Measurements from ENCODE around the gene TMEM30B. TPM values are rescaled to one million over a fixed set of nuclear protein-coding genes. Genes with fewer than 3 reads are reported as not detected.

TMEM30B gene, protein sequence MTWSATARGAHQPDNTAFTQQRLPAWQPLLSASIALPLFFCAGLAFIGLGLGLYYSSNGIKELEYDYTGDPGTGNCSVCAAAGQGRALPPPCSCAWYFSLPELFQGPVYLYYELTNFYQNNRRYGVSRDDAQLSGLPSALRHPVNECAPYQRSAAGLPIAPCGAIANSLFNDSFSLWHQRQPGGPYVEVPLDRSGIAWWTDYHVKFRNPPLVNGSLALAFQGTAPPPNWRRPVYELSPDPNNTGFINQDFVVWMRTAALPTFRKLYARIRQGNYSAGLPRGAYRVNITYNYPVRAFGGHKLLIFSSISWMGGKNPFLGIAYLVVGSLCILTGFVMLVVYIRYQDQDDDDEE
- polyA plus RNA-seq (2013): 0.22 TPM

DNA sequence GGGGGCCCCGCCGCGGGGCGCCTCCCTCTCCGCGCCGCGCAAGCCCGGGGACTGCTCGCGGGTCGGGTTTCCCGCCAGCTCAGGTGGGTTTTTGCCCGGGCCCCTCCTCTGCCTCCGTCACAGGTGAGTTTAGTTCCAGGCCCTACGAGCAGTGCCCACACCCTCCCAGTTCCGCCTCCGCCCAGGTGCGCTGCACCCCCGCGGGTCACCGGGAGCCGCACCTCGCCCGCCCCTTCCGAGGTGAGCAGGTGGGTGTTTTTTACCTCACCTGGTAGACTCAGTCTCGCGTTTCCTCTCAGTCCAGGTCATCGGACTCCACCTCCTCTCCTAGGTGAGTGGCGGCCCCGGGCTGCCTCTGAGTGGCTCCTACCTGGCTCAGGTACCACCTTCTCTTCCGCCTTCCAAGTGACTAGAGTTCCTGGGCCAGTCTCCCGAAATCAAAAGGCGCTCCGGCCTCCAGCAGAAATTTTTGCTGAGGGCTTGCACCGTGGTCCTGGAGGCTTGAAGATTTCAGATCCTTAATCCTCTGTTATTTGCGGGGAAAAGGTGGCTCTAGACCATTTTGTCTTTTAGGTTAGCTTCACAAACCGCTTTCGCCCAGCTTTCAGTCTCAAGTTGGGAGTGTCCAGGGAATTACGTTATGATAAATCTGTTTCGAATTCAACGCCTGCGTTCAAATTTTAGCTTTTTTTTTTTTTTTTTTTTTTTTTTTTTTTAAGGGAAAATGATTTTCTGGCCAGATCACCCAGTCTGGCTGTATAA lies at the start of gene TMEM30B:
TMEM30B (minus strand) TSS at position 153 of the 762 bp plus-strand sequence. CDS start 191 bp downstream, outside the sequence.
- no peaks in the 10 kb centered on the region for H3K36me3 ChIP-seq (ENCODE audit: control insufficient read depth in 4 of 4, insufficient read depth in 4 of 4, low read length in 3 of 4)
- H3K27me3 ChIP-seq (replicated peaks in 2 of 5; ENCODE audit: control insufficient read depth in 4 of 5, insufficient read depth in 5 of 5, low read length in 4 of 5): peaks cover 13 to 36% (median 27%) of the 10 kb centered on the region in 5 experiments
- peaks cover 0 to 23% (median 17%) of the 10 kb centered on the region in 4 experiments for H3K4me1 ChIP-seq (ENCODE audit: control extremely low read depth in 1 of 4, control insufficient read depth in 4 of 4, insufficient read depth in 4 of 4, low read length in 3 of 4)
- DNase-seq: no peak
- POLR2A ChIA-PET: interaction anchor here (0.5 kb wide), 2 partner anchors 553 to 1033 kb away, joined by 3 to 7 read pairs; no protein-coding TSS in a partner anchor
- H3K4me3 ChIP-seq (ENCODE audit: control insufficient read depth in 1 of 7, extremely low read depth in 1 of 7, insufficient read depth in 4 of 7, low read depth in 2 of 7, low read length in 6 of 7): peak within 1 kb of the TSS; percentile 32 to 78 (median 61)
- 20% methylated on average over 42 of the region's 43 CpGs for WGBS (ENCODE audit: insufficient coverage)
- no peaks in the 10 kb centered on the region for H3K9me3 ChIP-seq (ENCODE audit: control extremely low read depth in 1 of 5, control insufficient read depth in 4 of 5, insufficient read depth in 2 of 5, low read depth in 1 of 5, low read length in 4 of 5)
- CTCF ChIA-PET: interaction anchor here (0.7 to 3.4 kb wide), 10 partner anchors 10 to 556 kb away, joined by 3 to 29 read pairs (median 4); no protein-coding TSS in a partner anchor
- H3K27ac ChIP-seq (ENCODE audit: insufficient read depth in 1 of 2, low read depth in 1 of 2, low read length in 2 of 2, poor library complexity in 1 of 2, severe bottlenecking in 2 of 2): no peak within 1 kb of the TSS

DNA sequence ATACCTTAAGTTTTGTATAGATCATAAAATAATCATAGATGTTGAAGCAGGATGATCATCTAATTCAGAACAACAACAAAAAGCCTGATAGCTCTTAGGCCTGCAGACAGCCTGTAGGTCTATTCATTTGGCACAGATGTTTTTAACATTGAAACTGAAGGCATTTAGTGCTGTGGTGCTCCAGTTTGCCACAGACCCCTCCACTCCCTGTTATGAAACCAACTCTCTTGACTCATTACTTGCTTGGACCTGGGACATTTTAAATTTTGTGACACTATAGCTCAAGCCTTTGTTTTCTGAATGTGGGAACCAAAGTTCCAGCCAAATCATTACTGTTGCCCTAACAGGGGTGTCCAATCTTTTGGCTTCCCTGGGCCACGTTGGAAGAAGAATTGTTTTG lies 49.4 kb upstream of the TMEM30B start:
- peaks cover 2 to 55% (median 14%) of the 10 kb centered on the region in 4 experiments for H3K4me1 ChIP-seq (ENCODE audit: control extremely low read depth in 1 of 4, control insufficient read depth in 4 of 4, insufficient read depth in 4 of 4, low read length in 3 of 4)

GRCh38 chr14:61329478-61330051 lies 48.4 kb upstream of the TMEM30B start:
- Histone ChIP-seq H3K27me3 (replicated peaks in 2 of 5; ENCODE audit: control insufficient read depth in 4 of 5, insufficient read depth in 5 of 5, low read length in 4 of 5) (no peaks in the 10 kb centered on the region), H3K27ac (ENCODE audit: insufficient read depth in 1 of 2, low read depth in 1 of 2, low read length in 2 of 2, poor library complexity in 1 of 2, severe bottlenecking in 2 of 2) (no peak overlapping the region), H3K4me3 (ENCODE audit: control insufficient read depth in 1 of 7, extremely low read depth in 1 of 7, insufficient read depth in 4 of 7, low read depth in 2 of 7, low read length in 6 of 7) (no peak overlapping the region), H3K36me3 (ENCODE audit: control insufficient read depth in 4 of 4, insufficient read depth in 4 of 4, low read length in 3 of 4) (peaks cover 0 to 3% (median 0%) of the 10 kb centered on the region in 4 experiments), H3K9me3 (ENCODE audit: control extremely low read depth in 1 of 5, control insufficient read depth in 4 of 5, insufficient read depth in 2 of 5, low read depth in 1 of 5, low read length in 4 of 5) (peaks cover 0 to 3% (median 0%) of the 10 kb centered on the region in 5 experiments), H3K4me1 (ENCODE audit: control extremely low read depth in 1 of 4, control insufficient read depth in 4 of 4, insufficient read depth in 4 of 4, low read length in 3 of 4) (peaks cover 2 to 50% (median 14%) of the 10 kb centered on the region in 4 experiments)
- peak in 2 of 3 donors; percentile 43 to 58 for DNase-seq
- 92% methylated on average over 8 of the region's 8 CpGs for WGBS (ENCODE audit: insufficient coverage)
- ChIA-PET POLR2A (no interaction called here), CTCF (interaction anchor here (1.5 to 2.0 kb wide), 2 partner anchors 13 to 33 kb away, joined by 3 to 6 read pairs; no protein-coding TSS in a partner anchor)

More for the DNA sequence above, 49.4 kb upstream of the TMEM30B start:
- H3K4me3 ChIP-seq (ENCODE audit: control insufficient read depth in 1 of 7, extremely low read depth in 1 of 7, insufficient read depth in 4 of 7, low read depth in 2 of 7, low read length in 6 of 7): no peak overlapping the region
- CTCF ChIA-PET: interaction anchor here (1.1 to 3.7 kb wide), 4 partner anchors 12 to 55 kb away, joined by 3 to 18 read pairs (median 5); no protein-coding TSS in a partner anchor
- no peak overlapping the region for H3K27ac ChIP-seq (ENCODE audit: insufficient read depth in 1 of 2, low read depth in 1 of 2, low read length in 2 of 2, poor library complexity in 1 of 2, severe bottlenecking in 2 of 2)
- no peaks in the 10 kb centered on the region for H3K27me3 ChIP-seq (replicated peaks in 2 of 5; ENCODE audit: control insufficient read depth in 4 of 5, insufficient read depth in 5 of 5, low read length in 4 of 5)
- DNase-seq: no peak
- POLR2A ChIA-PET: no interaction called here
- WGBS (ENCODE audit: insufficient coverage): no CpG with 5 or more reads among the region's 1 CpG
- peaks cover 0 to 3% (median 0%) of the 10 kb centered on the region in 5 experiments for H3K9me3 ChIP-seq (ENCODE audit: control extremely low read depth in 1 of 5, control insufficient read depth in 4 of 5, insufficient read depth in 2 of 5, low read depth in 1 of 5, low read length in 4 of 5)
- H3K36me3 ChIP-seq (ENCODE audit: control insufficient read depth in 4 of 4, insufficient read depth in 4 of 4, low read length in 3 of 4): peaks cover 0 to 3% (median 0%) of the 10 kb centered on the region in 4 experiments

- WGBS (ENCODE audit: insufficient coverage): 90% methylated on average over 4 of the region's 4 CpGs
- peak in 2 of 3 donors; percentile 71 to 78 for DNase-seq
- Histone ChIP-seq H3K36me3 (ENCODE audit: control insufficient read depth in 4 of 4, insufficient read depth in 4 of 4, low read length in 3 of 4) (peaks cover 0 to 3% (median 0%) of the 10 kb centered on the region in 4 experiments), H3K27ac (ENCODE audit: insufficient read depth in 1 of 2, low read depth in 1 of 2, low read length in 2 of 2, poor library complexity in 1 of 2, severe bottlenecking in 2 of 2) (no peak overlapping the region), H3K4me3 (ENCODE audit: control insufficient read depth in 1 of 7, extremely low read depth in 1 of 7, insufficient read depth in 4 of 7, low read depth in 2 of 7, low read length in 6 of 7) (peak overlapping the region in 1 of 7 experiments; percentile 13), H3K27me3 (replicated peaks in 2 of 5; ENCODE audit: control insufficient read depth in 4 of 5, insufficient read depth in 5 of 5, low read length in 4 of 5) (no peaks in the 10 kb centered on the region), H3K9me3 (ENCODE audit: control extremely low read depth in 1 of 5, control insufficient read depth in 4 of 5, insufficient read depth in 2 of 5, low read depth in 1 of 5, low read length in 4 of 5) (peaks cover 0 to 3% (median 0%) of the 10 kb centered on the region in 5 experiments), H3K4me1 (ENCODE audit: control extremely low read depth in 1 of 4, control insufficient read depth in 4 of 4, insufficient read depth in 4 of 4, low read length in 3 of 4) (peaks cover 2 to 53% (median 17%) of the 10 kb centered on the region in 4 experiments)
- ChIA-PET CTCF (interaction anchor here (0.6 kb wide), 1 partner anchor 29 kb away, joined by 3 read pairs; no protein-coding TSS in a partner anchor), POLR2A (interaction anchor here (0.6 kb wide), 1 partner anchor 19 kb away, joined by 3 read pairs; no protein-coding TSS in a partner anchor)
Observed at GRCh38 chr14:61328626-61329262, 47.6 kb upstream of the TMEM30B start.

GRCh38 chr14:61326847-61327246 lies 45.7 kb upstream of the TMEM30B start:
- Histone ChIP-seq H3K36me3 (ENCODE audit: control insufficient read depth in 4 of 4, insufficient read depth in 4 of 4, low read length in 3 of 4) (peaks cover 0 to 3% (median 0%) of the 10 kb centered on the region in 4 experiments), H3K27me3 (replicated peaks in 2 of 5; ENCODE audit: control insufficient read depth in 4 of 5, insufficient read depth in 5 of 5, low read length in 4 of 5) (no peaks in the 10 kb centered on the region), H3K4me3 (ENCODE audit: control insufficient read depth in 1 of 7, extremely low read depth in 1 of 7, insufficient read depth in 4 of 7, low read depth in 2 of 7, low read length in 6 of 7) (peak overlapping the region in 2 of 7 experiments; percentile 49 to 62), H3K27ac (ENCODE audit: insufficient read depth in 1 of 2, low read depth in 1 of 2, low read length in 2 of 2, poor library complexity in 1 of 2, severe bottlenecking in 2 of 2) (no peak overlapping the region), H3K4me1 (ENCODE audit: control extremely low read depth in 1 of 4, control insufficient read depth in 4 of 4, insufficient read depth in 4 of 4, low read length in 3 of 4) (peaks cover 2 to 54% (median 24%) of the 10 kb centered on the region in 4 experiments), H3K9me3 (ENCODE audit: control extremely low read depth in 1 of 5, control insufficient read depth in 4 of 5, insufficient read depth in 2 of 5, low read depth in 1 of 5, low read length in 4 of 5) (peaks cover 0 to 3% (median 0%) of the 10 kb centered on the region in 5 experiments)
- 5% methylated on average over 4 of the region's 4 CpGs for WGBS (ENCODE audit: insufficient coverage)
- ChIA-PET CTCF (no interaction called here), POLR2A (interaction anchor here (1.0 kb wide), 1 partner anchor 20 kb away, joined by 6 read pairs; no protein-coding TSS in a partner anchor)
- DNase-seq: peak; percentile 29 to 55 (median 39)

DNA sequence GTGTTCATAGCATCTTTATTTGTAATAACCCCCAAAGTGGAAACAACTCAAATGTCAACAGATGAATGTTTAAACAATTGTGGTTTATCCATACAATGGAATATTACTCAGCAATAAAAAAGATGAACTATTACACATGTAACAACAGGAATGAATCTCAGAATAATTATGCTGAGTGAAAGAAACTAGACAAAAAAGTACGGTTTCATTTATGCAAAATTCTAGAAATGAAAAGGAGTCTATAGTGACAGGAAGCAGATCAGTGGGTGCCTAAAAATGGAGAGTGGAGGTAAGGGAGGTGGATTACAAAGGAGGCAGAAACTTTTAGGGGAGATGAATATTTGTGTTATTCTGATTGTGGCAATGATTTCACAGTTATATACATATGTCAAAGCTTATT lies 45.0 kb upstream of the TMEM30B start:
- 91% methylated on average over 1 of the region's 1 CpG for WGBS (ENCODE audit: insufficient coverage)
- H3K27ac ChIP-seq (ENCODE audit: insufficient read depth in 1 of 2, low read depth in 1 of 2, low read length in 2 of 2, poor library complexity in 1 of 2, severe bottlenecking in 2 of 2): no peak overlapping the region
- POLR2A ChIA-PET: interaction anchor here (1.0 kb wide), 1 partner anchor 19 kb away, joined by 6 read pairs; no protein-coding TSS in a partner anchor

More for the DNA sequence above, 45.0 kb upstream of the TMEM30B start:
- Histone ChIP-seq H3K4me1 (ENCODE audit: control extremely low read depth in 1 of 4, control insufficient read depth in 4 of 4, insufficient read depth in 4 of 4, low read length in 3 of 4) (peaks cover 2 to 51% (median 28%) of the 10 kb centered on the region in 4 experiments), H3K4me3 (ENCODE audit: control insufficient read depth in 1 of 7, extremely low read depth in 1 of 7, insufficient read depth in 4 of 7, low read depth in 2 of 7, low read length in 6 of 7) (no peak overlapping the region), H3K27me3 (replicated peaks in 2 of 5; ENCODE audit: control insufficient read depth in 4 of 5, insufficient read depth in 5 of 5, low read length in 4 of 5) (no peaks in the 10 kb centered on the region), H3K36me3 (ENCODE audit: control insufficient read depth in 4 of 4, insufficient read depth in 4 of 4, low read length in 3 of 4) (peaks cover 0 to 3% (median 0%) of the 10 kb centered on the region in 4 experiments), H3K9me3 (ENCODE audit: control extremely low read depth in 1 of 5, control insufficient read depth in 4 of 5, insufficient read depth in 2 of 5, low read depth in 1 of 5, low read length in 4 of 5) (peaks cover 0 to 3% (median 0%) of the 10 kb centered on the region in 5 experiments)
- no peak for DNase-seq
- CTCF ChIA-PET: interaction anchor here (0.7 kb wide), 1 partner anchor 30 kb away, joined by 3 read pairs; no protein-coding TSS in a partner anchor
